Gastroesophageal sphincter (tissue), 4 donors: ENCODE results near the gene LMNTD1. TPM values are rescaled to one million over a fixed set of nuclear protein-coding genes. Genes with fewer than 3 reads are reported as not detected.

Experiments used
- ATAC-seq: fragments of 150-250 bp; one replicate; pipeline ENCODE4 v1.9.1; 2016; ENCODE audit warnings: mild to moderate bottlenecking, moderate library complexity
- H3K27ac ChIP-seq, 4 donors: fragments of 200-600 bp; sonication (generic) in 3 of 4; 1 replicate in 3 of 4; 2 replicates in 1 of 4; pipeline ENCODE4 v1.5.1; 2016 to 2019
- H3K27me3 ChIP-seq: fragments of 200-600 bp; sonication (generic); one replicate; pipeline ENCODE4 v1.5.1; 2019
- H3K36me3 ChIP-seq, 2 donors: fragments of 200-600 bp; sonication (generic); one replicate each; pipeline ENCODE4 v1.5.1; 2019; ENCODE audit warnings: control low read depth in 1 of 2
- H3K4me1 ChIP-seq, 3 donors: fragments of 200-600 bp; sonication (generic); 1 replicate in 2 of 3; 2 replicates in 1 of 3; pipeline ENCODE4 v1.5.1; 2016 to 2019; ENCODE audit warnings: control low read depth in 2 of 3
- H3K4me3 ChIP-seq, 2 donors: fragments of 200-600 bp; sonication (generic); one replicate each; pipeline ENCODE4 v1.5.1; 2019; ENCODE audit warnings: mild to moderate bottlenecking in 1 of 2, moderate library complexity in 1 of 2
- H3K9me3 ChIP-seq, 3 donors: fragments of 200-600 bp; sonication (generic); one replicate each; pipeline ENCODE4 v1.5.1; 2017 to 2019; ENCODE audit warnings: control low read depth in 2 of 3
- EP300 ChIP-seq: sonication (generic); formaldehyde crosslinking; IDR thresholded peaks from one replicate; pipeline ENCODE4 v1.6.1; 2017; ENCODE audit warnings: antibody characterized with exemption, mild to moderate bottlenecking
- POLR2A ChIP-seq, 2 donors: fragments of 450-650 bp; IDR thresholded peaks; one replicate each; pipeline ENCODE4 v1.6.1; 2017; ENCODE audit warnings: antibody characterized with exemption in 2 of 2, mild to moderate bottlenecking in 2 of 2, moderate library complexity in 1 of 2
- POLR2AphosphoS5 ChIP-seq: sonication (generic); formaldehyde crosslinking; IDR thresholded peaks from one replicate; pipeline ENCODE4 v1.6.1; 2017; ENCODE audit warnings: antibody characterized with exemption
- WGBS, 2 donors: methylation state at CpG; one replicate each; pipeline ENCODE4 v1.1.5; 2018; ENCODE audit warnings: low coverage in 1 of 2; 5-methylcytosine and 5-hydroxymethylcytosine counted together
- total RNA-seq, 4 donors: library from RNA; depleted of rRNA; stranded (reverse); fragments of >200 nt; gene quantifications; one replicate each; pipeline ENCODE4 v1.1.0, GENCODE V29; 2016
- TF ChIP-seq, protein P1 (sequence below), 4 experiments: fragments of 200-600 bp in 2 of 4; fragments of 450-650 bp in 2 of 4; sonication (generic) in 1 of 4; IDR thresholded peaks; one replicate each; pipeline ENCODE4 v1.5.1; 2017 to 2019; ENCODE audit warnings: antibody characterized with exemption in 4 of 4, mild to moderate bottlenecking in 2 of 4, moderate library complexity in 2 of 4

Gene LMNTD1
- total RNA-seq, 4 donors from 2014 or later, result 1.2 TPM; not detected in 3

GRCh38 chr12:25502118-25502517 lies 51.0 kb downstream of the LMNTD1 start:
- no peak for TF ChIP-seq EP300
- TF ChIP-seq POLR2A (IDR thresholded peaks at IDR 0.05), result no peak
- no peak for TF ChIP-seq POLR2AphosphoS5
- TF ChIP-seq, protein P1, sequence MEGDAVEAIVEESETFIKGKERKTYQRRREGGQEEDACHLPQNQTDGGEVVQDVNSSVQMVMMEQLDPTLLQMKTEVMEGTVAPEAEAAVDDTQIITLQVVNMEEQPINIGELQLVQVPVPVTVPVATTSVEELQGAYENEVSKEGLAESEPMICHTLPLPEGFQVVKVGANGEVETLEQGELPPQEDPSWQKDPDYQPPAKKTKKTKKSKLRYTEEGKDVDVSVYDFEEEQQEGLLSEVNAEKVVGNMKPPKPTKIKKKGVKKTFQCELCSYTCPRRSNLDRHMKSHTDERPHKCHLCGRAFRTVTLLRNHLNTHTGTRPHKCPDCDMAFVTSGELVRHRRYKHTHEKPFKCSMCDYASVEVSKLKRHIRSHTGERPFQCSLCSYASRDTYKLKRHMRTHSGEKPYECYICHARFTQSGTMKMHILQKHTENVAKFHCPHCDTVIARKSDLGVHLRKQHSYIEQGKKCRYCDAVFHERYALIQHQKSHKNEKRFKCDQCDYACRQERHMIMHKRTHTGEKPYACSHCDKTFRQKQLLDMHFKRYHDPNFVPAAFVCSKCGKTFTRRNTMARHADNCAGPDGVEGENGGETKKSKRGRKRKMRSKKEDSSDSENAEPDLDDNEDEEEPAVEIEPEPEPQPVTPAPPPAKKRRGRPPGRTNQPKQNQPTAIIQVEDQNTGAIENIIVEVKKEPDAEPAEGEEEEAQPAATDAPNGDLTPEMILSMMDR (IDR thresholded peaks at IDR 0.05), result no peak
- Histone ChIP-seq H3K4me1 (peaks cover 0 to 2% (median 0%) of the 10 kb centered on the region in 3 donors), H3K9me3 (peaks cover 0 to 8% (median 0%) of the 10 kb centered on the region in 3 donors), H3K27ac (no peak overlapping the region), H3K4me3 (no peak overlapping the region), H3K27me3 (no peaks in the 10 kb centered on the region), H3K36me3 (no peaks in the 10 kb centered on the region)
- WGBS, 2 donors, result 75 to 95% methylated on average over 2 to 3 of the region's 3 CpGs
- no peak for ATAC-seq

GRCh38 chr12:25501549-25501948 lies 51.5 kb downstream of the LMNTD1 start:
- Histone ChIP-seq H3K4me1 (peaks cover 0 to 8% (median 0%) of the 10 kb centered on the region in 3 donors), H3K9me3 (peaks cover 0 to 8% (median 0%) of the 10 kb centered on the region in 3 donors), H3K36me3 (no peaks in the 10 kb centered on the region), H3K27ac (no peak overlapping the region), H3K4me3 (no peak overlapping the region), H3K27me3 (no peaks in the 10 kb centered on the region)
- TF ChIP-seq POLR2AphosphoS5 (no peak), POLR2A (IDR thresholded peaks at IDR 0.05) (no peak), EP300 (no peak)
- TF ChIP-seq, protein P1 (IDR thresholded peaks at IDR 0.05), result no peak
- no peak for ATAC-seq
- WGBS, 2 donors, result 57 to 88% methylated on average over 1 of the region's 1 CpG

GRCh38 chr12:25500651-25501050 lies 52.4 kb downstream of the LMNTD1 start:
- Histone ChIP-seq H3K4me3 (no peak overlapping the region), H3K9me3 (peaks cover 0 to 8% (median 0%) of the 10 kb centered on the region in 3 donors), H3K4me1 (peaks cover 0 to 12% (median 0%) of the 10 kb centered on the region in 3 donors), H3K27me3 (no peaks in the 10 kb centered on the region), H3K36me3 (no peaks in the 10 kb centered on the region), H3K27ac (no peak overlapping the region)
- no peak for ATAC-seq
- WGBS, 2 donors, result 79 to 85% methylated on average over 6 of the region's 6 CpGs
- TF ChIP-seq, protein P1 (IDR thresholded peaks at IDR 0.05), result no peak
- TF ChIP-seq POLR2A (IDR thresholded peaks at IDR 0.05) (no peak), POLR2AphosphoS5 (no peak), EP300 (no peak)

GRCh38 chr12:25497021-25497420 lies 56.1 kb downstream of the LMNTD1 start:
- no peak for ATAC-seq
- 38 to 80% methylated on average over 2 to 4 of the region's 7 CpGs for WGBS, 2 donors

DNA sequence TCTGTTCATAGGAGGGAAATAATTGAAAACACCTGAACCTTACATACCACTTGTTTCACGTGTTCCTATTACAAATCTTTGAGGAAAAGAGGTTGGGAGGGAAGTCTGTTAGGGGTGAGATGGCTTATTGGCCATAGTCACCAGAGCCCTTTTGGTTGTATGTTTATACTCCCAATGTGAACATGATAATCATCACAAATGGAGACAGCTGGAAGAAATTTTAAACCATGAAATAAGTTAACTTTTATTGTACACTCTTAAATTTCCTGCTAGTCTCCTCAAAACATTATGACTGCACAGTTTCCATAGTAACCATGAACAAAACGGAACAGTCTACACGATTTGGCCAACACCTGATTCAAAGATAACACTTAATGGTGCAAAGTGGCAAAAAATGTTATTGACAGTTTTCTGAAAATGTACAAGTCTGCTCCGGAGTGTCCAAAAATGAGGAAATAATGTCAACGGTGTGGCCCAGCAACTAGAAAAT lies 56.9 kb downstream of the LMNTD1 start:
- Histone ChIP-seq H3K4me3 (no peak overlapping the region), H3K36me3 (no peaks in the 10 kb centered on the region), H3K4me1 (peaks cover 0 to 12% (median 0%) of the 10 kb centered on the region in 3 donors), H3K27me3 (no peaks in the 10 kb centered on the region), H3K27ac (no peak overlapping the region), H3K9me3 (peaks cover 0 to 8% (median 0%) of the 10 kb centered on the region in 3 donors)
- 48 to 64% methylated on average over 4 to 5 of the region's 5 CpGs for WGBS, 2 donors
- ATAC-seq, result no peak
- TF ChIP-seq POLR2A (IDR thresholded peaks at IDR 0.05) (no peak), POLR2AphosphoS5 (no peak), EP300 (no peak)
- TF ChIP-seq, protein P1 (IDR thresholded peaks at IDR 0.05), result no peak

More at GRCh38 chr12:25497021-25497420, 56.1 kb downstream of the LMNTD1 start:
- no peak for TF ChIP-seq EP300
- TF ChIP-seq, protein P1 (IDR thresholded peaks at IDR 0.05), result no peak
- TF ChIP-seq POLR2AphosphoS5, result no peak
- no peak for TF ChIP-seq POLR2A (IDR thresholded peaks at IDR 0.05)
- Histone ChIP-seq H3K36me3 (no peaks in the 10 kb centered on the region), H3K9me3 (peaks cover 0 to 8% (median 0%) of the 10 kb centered on the region in 3 donors), H3K27me3 (no peaks in the 10 kb centered on the region), H3K4me3 (no peak overlapping the region), H3K27ac (no peak overlapping the region), H3K4me1 (peaks cover 0 to 12% (median 0%) of the 10 kb centered on the region in 3 donors)
